Uterus (tissue), 4 donors: ENCODE measurements around the gene RREB1. TPM values are rescaled to one million over a fixed set of nuclear protein-coding genes. Genes with fewer than 3 reads are reported as not detected.
A peak's percentile ranks its signal among the peaks of the same experiment; 100 is the strongest.

Experiments used
- DNase-seq, 2 donors: peaks; one replicate each; pipeline ENCODE4 v3.0.0-alpha.2; 2019 to 2020
- H3K27ac ChIP-seq, 2 donors: fragments of 200-600 bp; sonication (generic); 1 replicate in 1 of 2; 2 replicates in 1 of 2; pipeline ENCODE4 v1.5.1; 2016 to 2018
- H3K27me3 ChIP-seq, 2 donors: fragments of 200-600 bp; sonication (generic); one replicate each; pipeline ENCODE4 v1.5.1; 2018 to 2019; ENCODE audit warnings: control low read depth in 1 of 2
- H3K36me3 ChIP-seq, 2 donors: fragments of 200-600 bp; sonication (generic); one replicate each; pipeline ENCODE4 v1.5.1; 2019; ENCODE audit warnings: control low read depth in 1 of 2
- H3K4me1 ChIP-seq, 2 donors: fragments of 200-600 bp; sonication (generic); one replicate each; pipeline ENCODE4 v1.5.1; 2018 to 2019; ENCODE audit warnings: control low read depth in 1 of 2
- H3K4me3 ChIP-seq, 2 donors: fragments of 200-600 bp; sonication (generic); 1 replicate in 1 of 2; 2 replicates in 1 of 2; pipeline ENCODE4 v1.5.1; 2018 to 2019; ENCODE audit warnings: mild to moderate bottlenecking in 1 of 2
- H3K9me3 ChIP-seq, 2 donors: fragments of 200-600 bp; sonication (generic); one replicate each; pipeline ENCODE4 v1.5.1; 2019; ENCODE audit warnings: control low read depth in 1 of 2
- CTCF ChIP-seq, 4 experiments: fragments of 200-600 bp in 2 of 4; fragments of 450-650 bp in 2 of 4; sonication (generic) in 2 of 4; IDR thresholded peaks; one replicate each; pipeline ENCODE4 v1.5.1; 2016 to 2019; ENCODE audit warnings: antibody characterized with exemption in 4 of 4, mild to moderate bottlenecking in 2 of 4, moderate library complexity in 1 of 4
- POLR2A ChIP-seq, 2 donors: fragments of 450-650 bp; IDR thresholded peaks; one replicate each; pipeline ENCODE4 v1.6.1; 2016; ENCODE audit warnings: antibody characterized with exemption in 2 of 2, mild to moderate bottlenecking in 1 of 2, moderate library complexity in 1 of 2
- intact Hi-C: fragments of 100-400 bp; cut with DNase I; formaldehyde crosslinking; loops from one replicate; pipeline ENCODE4 v1.15.1; 2023; ENCODE audit warnings: low total_unique reads
- total RNA-seq, 4 donors: library from RNA; depleted of rRNA in 3 of 4; stranded (reverse); fragments of >200 nt in 3 of 4; gene quantifications; one replicate each; pipeline versions ENCODE4 v1.1.0 to v1.2.4, GENCODE V29; 2014 to 2023
- donor health status: DM: yes; HTN: yes; CAD: no.

RREB1 gene
- total RNA-seq, 4 donors from 2014 or later, result 15.1 to 65.9 (median 22.7) TPM

- no peak for TF ChIP-seq POLR2A (IDR thresholded peaks at IDR 0.05)
- TF ChIP-seq CTCF (IDR thresholded peaks at IDR 0.05), result no peak
- Histone ChIP-seq H3K9me3 (no peaks in the 10 kb centered on the region), H3K27ac (no peak overlapping the region), H3K36me3 (no peaks in the 10 kb centered on the region), H3K4me1 (no peaks in the 10 kb centered on the region), H3K27me3 (no peaks in the 10 kb centered on the region), H3K4me3 (no peak overlapping the region)
- no peak for DNase-seq
- intact Hi-C loops, result no loop called here
Measured at GRCh38 chr6:7232351-7232750, 124.6 kb downstream of the RREB1 start.

- intact Hi-C loops, result no loop called here
- Histone ChIP-seq H3K9me3 (no peaks in the 10 kb centered on the region), H3K27ac (no peak overlapping the region), H3K36me3 (no peaks in the 10 kb centered on the region), H3K4me3 (no peak overlapping the region), H3K4me1 (no peaks in the 10 kb centered on the region), H3K27me3 (no peaks in the 10 kb centered on the region)
- TF ChIP-seq POLR2A (IDR thresholded peaks at IDR 0.05), result no peak
- no peak for TF ChIP-seq CTCF (IDR thresholded peaks at IDR 0.05)
- no peak for DNase-seq
Measured at GRCh38 chr6:7234547-7234946, 126.8 kb downstream of the RREB1 start.

- no peaks in the 10 kb centered on the region for H3K36me3 ChIP-seq
- intact Hi-C loops, result no loop called here
- DNase-seq, result no peak
- no peaks in the 10 kb centered on the region for H3K27me3 ChIP-seq
- no peaks in the 10 kb centered on the region for H3K4me1 ChIP-seq
- H3K4me3 ChIP-seq, result no peak overlapping the region
- TF ChIP-seq POLR2A (IDR thresholded peaks at IDR 0.05) (peak in 1 of 2 donors; percentile 9), CTCF (IDR thresholded peaks at IDR 0.05) (no peak)
- H3K27ac ChIP-seq, result peak overlapping the region in 1 of 2 donors; percentile 1
- no peaks in the 10 kb centered on the region for H3K9me3 ChIP-seq
Measured at GRCh38 chr6:7235712-7236305, 128.0 kb downstream of the RREB1 start.

- H3K4me1 ChIP-seq, result no peaks in the 10 kb centered on the region
- intact Hi-C loops, result no loop called here
- no peak for DNase-seq
- H3K27ac ChIP-seq, result peak overlapping the region in 1 of 2 donors; percentile 1
- TF ChIP-seq POLR2A (IDR thresholded peaks at IDR 0.05) (no peak), CTCF (IDR thresholded peaks at IDR 0.05) (no peak)
- H3K4me3 ChIP-seq, result no peak overlapping the region
- H3K27me3 ChIP-seq, result no peaks in the 10 kb centered on the region
- no peaks in the 10 kb centered on the region for H3K9me3 ChIP-seq
- no peaks in the 10 kb centered on the region for H3K36me3 ChIP-seq
Measured at GRCh38 chr6:7236306-7237209, 128.8 kb downstream of the RREB1 start.

- H3K27ac ChIP-seq, result no peak overlapping the region
- DNase-seq, result no peak
- intact Hi-C loops, result no loop called here
- no peaks in the 10 kb centered on the region for H3K4me1 ChIP-seq
- no peaks in the 10 kb centered on the region for H3K27me3 ChIP-seq
- TF ChIP-seq POLR2A (IDR thresholded peaks at IDR 0.05), result no peak
- no peak for TF ChIP-seq CTCF (IDR thresholded peaks at IDR 0.05)
- H3K9me3 ChIP-seq, result no peaks in the 10 kb centered on the region
- H3K4me3 ChIP-seq, result no peak overlapping the region
- H3K36me3 ChIP-seq, result no peaks in the 10 kb centered on the region
Measured at GRCh38 chr6:7237653-7238188, 130.0 kb downstream of the RREB1 start.
